Hippocampal formation (tissue), 2 donors: Measurements from ENCODE around the gene KRT71.

Experiments used
- DNase-seq, 2 donors: peaks; one replicate each; lab custom pipeline; 2025; lab: John Stamatoyannopoulos, UW

Gene KRT71

GRCh38 chr12:52539083-52539820 is 13.7 kb downstream of the KRT71 start:
- no peak for DNase-seq

GRCh38 chr12:52537101-52537500 is 15.8 kb downstream of the KRT71 start:
- no peak for DNase-seq

- no peak for DNase-seq
Observed at GRCh38 chr12:52535574-52535973, 17.4 kb downstream of the KRT71 start.

- DNase-seq: no peak
Observed at GRCh38 chr12:52534482-52534881, 18.5 kb downstream of the KRT71 start.

GRCh38 chr12:52533686-52534470 is 19.1 kb downstream of the KRT71 start:
- no peak for DNase-seq

- no peak for DNase-seq
Observed at GRCh38 chr12:52532636-52533035, 20.3 kb downstream of the KRT71 start.

GRCh38 chr12:52531566-52532300 is 21.2 kb downstream of the KRT71 start:
- no peak for DNase-seq

- no peak for DNase-seq
Observed at GRCh38 chr12:52530905-52531304, 22.0 kb downstream of the KRT71 start.

- DNase-seq: no peak
Observed at GRCh38 chr12:52530366-52530765, 22.6 kb downstream of the KRT71 start.

GRCh38 chr12:52529846-52530245 is 23.1 kb downstream of the KRT71 start:
- no peak for DNase-seq

GRCh38 chr12:52529417-52529816 is 23.5 kb downstream of the KRT71 start:
- DNase-seq: no peak

- DNase-seq: peak; percentile 35 to 68
Observed at GRCh38 chr12:52528641-52529143, 24.3 kb downstream of the KRT71 start.

- DNase-seq: no peak
Observed at GRCh38 chr12:52527121-52527800, 25.7 kb downstream of the KRT71 start.

- no peak for DNase-seq
Observed at GRCh38 chr12:52526511-52526951, 26.4 kb downstream of the KRT71 start.

- DNase-seq: no peak
Observed at GRCh38 chr12:52525661-52526499, 27.1 kb downstream of the KRT71 start.

GRCh38 chr12:52524898-52525591 is 27.9 kb downstream of the KRT71 start:
- DNase-seq: no peak

GRCh38 chr12:52524241-52524897 is 28.6 kb downstream of the KRT71 start:
- DNase-seq: no peak

- DNase-seq: no peak
Observed at GRCh38 chr12:52523824-52524223, 29.1 kb downstream of the KRT71 start.

GRCh38 chr12:52522346-52523011 is 30.5 kb downstream of the KRT71 start:
- DNase-seq: no peak
